Neural progenitor cell (in vitro differentiated cells): Measurements from ENCODE around the gene LAMTOR1. TPM values are rescaled to one million over a fixed set of nuclear protein-coding genes. Genes with fewer than 3 reads are reported as not detected.
A peak's percentile ranks its signal among the peaks of the same experiment; 100 is the strongest.

Experiments used
- DNase-seq: peaks from one replicate; pipeline ENCODE4 v3.0.0-alpha.2; 2016; ENCODE audit warnings: low spot score
- H2AFZ ChIP-seq: fragments of 200-600 bp; sonication (generic); replicated peaks from 2 replicates; pipeline ENCODE4 v1.6.1; 2016; ENCODE audit warnings: antibody characterized with exemption
- H3F3A ChIP-seq: fragments of 200-600 bp; sonication (generic); 2 replicates; pipeline ENCODE4 v1.6.1; 2016; ENCODE audit warnings: antibody characterized with exemption, low read depth
- H3K27ac ChIP-seq: fragments of 200-600 bp; sonication (generic); 2 replicates; pipeline ENCODE4 v1.5.1; 2016; ENCODE audit warnings: mild to moderate bottlenecking
- H3K27me3 ChIP-seq: fragments of 200-600 bp; sonication (generic); 2 replicates; pipeline ENCODE4 v1.6.1; 2016; ENCODE audit warnings: mild to moderate bottlenecking, moderate library complexity
- H3K36me3 ChIP-seq: fragments of 200-600 bp; sonication (generic); 2 replicates; pipeline ENCODE4 v1.5.1; 2016
- H3K4me1 ChIP-seq: fragments of 200-600 bp; sonication (generic); 2 replicates; pipeline ENCODE4 v1.6.1; 2016; ENCODE audit warnings: mixed run types
- H3K4me2 ChIP-seq: fragments of 200-600 bp; sonication (generic); 2 replicates; pipeline ENCODE4 v1.6.1; 2016
- H3K4me3 ChIP-seq: fragments of 200-600 bp; sonication (generic); 2 replicates; pipeline ENCODE4 v1.5.1; 2016
- H3K79me2 ChIP-seq: fragments of 200-600 bp; sonication (generic); 2 replicates; pipeline ENCODE4 v1.6.1; 2016; ENCODE audit warnings: low read depth
- H3K9ac ChIP-seq: fragments of 200-600 bp; sonication (generic); 2 replicates; pipeline ENCODE4 v1.6.1; 2016
- H3K9me3 ChIP-seq: fragments of 200-600 bp; sonication (generic); 2 replicates; pipeline ENCODE4 v1.5.1; 2016; ENCODE audit warnings: low read depth
- H4K20me1 ChIP-seq: fragments of 200-600 bp; sonication (generic); 2 replicates; pipeline ENCODE4 v1.6.1; 2016; ENCODE audit warnings: low read depth
- H3K27ac Mint-ChIP-seq: 3 replicates; pipeline ENCODE4 v1.8.0; 2021; ENCODE audit warnings: mixed read lengths
- H3K27me3 Mint-ChIP-seq: 2 replicates; pipeline ENCODE4 v1.8.0; 2022; ENCODE audit warnings: low read depth, mild to moderate bottlenecking, inconsistent platforms, moderate library complexity, mixed read lengths; ENCODE audit not compliant: insufficient read depth
- H3K36me3 Mint-ChIP-seq: 3 replicates; pipeline ENCODE4 v1.8.0; 2021; ENCODE audit warnings: mixed read lengths
- H3K4me1 Mint-ChIP-seq: 3 replicates; pipeline ENCODE4 v1.8.0; 2021; ENCODE audit warnings: mixed read lengths
- H3K4me3 Mint-ChIP-seq: 3 replicates; pipeline ENCODE4 v1.8.0; 2021; ENCODE audit warnings: mild to moderate bottlenecking, moderate library complexity, mixed read lengths
- H3K9me3 Mint-ChIP-seq: 3 replicates; pipeline ENCODE4 v1.8.0; 2020; ENCODE audit warnings: mixed read lengths
- EZH2 ChIP-seq: fragments of 200-600 bp; sonication (generic); IDR thresholded peaks from 2 replicates; pipeline ENCODE4 v1.6.1; 2017; ENCODE audit warnings: antibody characterized with exemption, mild to moderate bottlenecking, moderate library complexity
- EZH2phosphoT487 ChIP-seq: fragments of 200-600 bp; sonication (generic); IDR thresholded peaks from 2 replicates; pipeline ENCODE4 v1.6.1; 2017; ENCODE audit warnings: antibody characterized with exemption
- total RNA-seq: library from RNA; depleted of rRNA; stranded (reverse); fragments of >200 nt; gene quantifications from 2 replicates; pipeline ENCODE4 v1.2.3, GENCODE V29; 2015; ENCODE audit warnings: low replicate concordance
- TF ChIP-seq, protein P1 (sequence below): fragments of 200-600 bp; sonication (generic); IDR thresholded peaks from 2 replicates; pipeline ENCODE4 v1.5.1; 2017; ENCODE audit warnings: antibody characterized with exemption, mild to moderate bottlenecking

The LAMTOR1 gene
- total RNA-seq, 1 donor from 2014 or later: 41.6 TPM

DNA sequence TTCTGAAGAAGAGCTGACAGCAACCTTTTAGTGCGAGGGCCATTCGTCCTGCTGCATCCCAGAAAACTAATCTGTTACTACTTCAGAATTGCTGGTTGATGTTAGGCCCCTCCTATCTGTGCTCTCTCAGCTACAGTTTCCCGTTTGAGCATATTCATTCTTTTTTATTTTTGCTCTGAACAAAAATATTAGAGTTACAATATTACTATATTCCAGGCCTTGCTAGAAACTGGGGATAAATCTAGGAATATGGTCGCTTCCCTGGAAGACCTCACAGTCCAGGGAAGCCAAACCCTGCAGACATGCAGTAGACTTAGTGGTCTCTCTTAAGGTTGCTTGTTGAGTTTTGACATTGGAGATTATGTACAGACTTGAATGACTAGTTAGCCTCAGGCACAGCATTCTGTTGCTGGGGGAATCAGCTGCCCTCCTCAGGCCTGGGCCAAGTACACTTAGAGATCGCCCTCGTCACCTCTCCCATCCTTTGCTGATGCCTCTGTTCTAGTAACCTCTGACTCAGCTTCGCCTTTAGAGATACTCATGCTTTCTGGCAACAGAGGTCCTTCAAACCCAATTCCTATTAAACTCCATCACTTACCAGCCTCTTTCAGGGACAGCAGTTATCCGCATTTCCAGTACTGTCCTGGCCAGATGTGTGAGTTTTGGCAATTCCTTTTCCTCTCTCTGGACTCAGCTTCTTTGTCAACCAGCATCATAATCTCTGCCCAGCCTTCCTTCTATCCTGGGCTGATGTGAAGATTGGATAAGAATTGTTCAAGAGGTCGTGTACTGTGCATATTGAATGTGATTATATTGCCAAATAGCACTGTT lies 10.1 kb upstream of the LAMTOR1 start:
- DNase-seq: no peak
- Histone ChIP-seq H3K79me2 (no peaks in the 10 kb centered on the region), H2AFZ (peak overlapping the region; percentile 23)

DNA sequence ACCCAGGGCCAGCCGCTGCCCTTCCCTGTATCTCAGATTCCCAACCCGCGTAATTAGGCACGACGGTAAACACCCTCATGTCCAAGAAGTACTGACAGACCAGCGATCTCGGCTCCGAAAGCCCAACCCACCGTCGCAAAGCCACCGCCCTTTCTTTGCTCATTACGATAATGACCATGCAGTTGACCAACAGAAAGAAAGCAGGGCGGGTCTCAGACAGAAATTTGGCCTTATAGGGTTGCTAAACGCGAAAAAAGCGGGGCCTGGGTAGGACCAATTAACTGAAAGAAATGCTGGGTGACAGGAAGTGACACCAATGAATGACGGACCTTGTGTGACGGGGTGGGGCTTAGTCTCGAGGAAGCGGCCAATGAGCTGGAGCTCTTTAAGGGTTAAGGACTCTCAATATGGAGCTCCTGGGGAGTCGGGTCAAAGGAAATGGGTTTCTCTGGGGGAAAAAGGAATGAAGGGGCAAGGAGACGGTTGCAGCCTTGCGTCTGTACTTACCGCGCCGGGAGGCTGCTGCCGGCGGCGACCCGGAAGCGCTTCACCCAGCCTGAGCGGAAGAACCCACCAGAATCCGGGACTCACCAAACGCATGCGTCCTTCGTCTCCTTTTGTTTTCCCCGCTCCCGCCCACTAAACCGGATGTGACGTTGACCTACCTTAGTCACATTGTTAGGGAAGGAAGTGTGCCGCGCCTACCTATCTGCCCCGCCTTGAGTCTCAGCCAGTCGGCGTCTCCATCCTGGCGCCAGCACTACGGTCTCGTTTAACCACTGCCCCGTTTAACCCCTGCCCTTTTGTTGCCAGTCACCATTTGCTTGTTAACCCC lies 9.3 kb upstream of the LAMTOR1 start, which contains the start of gene ANAPC15:
ANAPC15 (minus strand) TSS at position 553 of the 835 bp plus-strand sequence. CDS start 1,419 bp downstream, outside the sequence.
- peaks cover 21% of the 10 kb centered on the region for H3F3A ChIP-seq
- peak within 1 kb of the TSS; percentile 91 for H2AFZ ChIP-seq
- peak within 1 kb of the TSS; percentile 69 for H3K4me3 ChIP-seq
- Mint-ChIP-seq H3K27me3 (peaks cover 8% of the 10 kb centered on the region), H3K36me3 (peaks cover 3% of the 10 kb centered on the region), H3K27ac (peak within 1 kb of the TSS; percentile 100), H3K4me1 (peaks cover 20% of the 10 kb centered on the region), H3K4me3 (peak within 1 kb of the TSS; percentile 96), H3K9me3 (no peaks in the 10 kb centered on the region)
- H3K27me3 ChIP-seq: peaks cover 36% of the 10 kb centered on the region
- H3K9me3 ChIP-seq: no peaks in the 10 kb centered on the region
- TF ChIP-seq, protein P1, sequence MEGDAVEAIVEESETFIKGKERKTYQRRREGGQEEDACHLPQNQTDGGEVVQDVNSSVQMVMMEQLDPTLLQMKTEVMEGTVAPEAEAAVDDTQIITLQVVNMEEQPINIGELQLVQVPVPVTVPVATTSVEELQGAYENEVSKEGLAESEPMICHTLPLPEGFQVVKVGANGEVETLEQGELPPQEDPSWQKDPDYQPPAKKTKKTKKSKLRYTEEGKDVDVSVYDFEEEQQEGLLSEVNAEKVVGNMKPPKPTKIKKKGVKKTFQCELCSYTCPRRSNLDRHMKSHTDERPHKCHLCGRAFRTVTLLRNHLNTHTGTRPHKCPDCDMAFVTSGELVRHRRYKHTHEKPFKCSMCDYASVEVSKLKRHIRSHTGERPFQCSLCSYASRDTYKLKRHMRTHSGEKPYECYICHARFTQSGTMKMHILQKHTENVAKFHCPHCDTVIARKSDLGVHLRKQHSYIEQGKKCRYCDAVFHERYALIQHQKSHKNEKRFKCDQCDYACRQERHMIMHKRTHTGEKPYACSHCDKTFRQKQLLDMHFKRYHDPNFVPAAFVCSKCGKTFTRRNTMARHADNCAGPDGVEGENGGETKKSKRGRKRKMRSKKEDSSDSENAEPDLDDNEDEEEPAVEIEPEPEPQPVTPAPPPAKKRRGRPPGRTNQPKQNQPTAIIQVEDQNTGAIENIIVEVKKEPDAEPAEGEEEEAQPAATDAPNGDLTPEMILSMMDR: no peak
- peak; percentile 32 for TF ChIP-seq EZH2
- TF ChIP-seq EZH2phosphoT487: no peak
- peak within 1 kb of the TSS; percentile 58 for H3K9ac ChIP-seq
- no peaks in the 10 kb centered on the region for H3K36me3 ChIP-seq
- H4K20me1 ChIP-seq: no peaks in the 10 kb centered on the region
- DNase-seq: peak; percentile 98
- H3K4me1 ChIP-seq: peaks cover 6% of the 10 kb centered on the region
- peak within 1 kb of the TSS; percentile 81 for H3K4me2 ChIP-seq
- peak within 1 kb of the TSS; percentile 92 for H3K27ac ChIP-seq
- no peaks in the 10 kb centered on the region for H3K79me2 ChIP-seq

More for the DNA sequence above, 10.1 kb upstream of the LAMTOR1 start:
- TF ChIP-seq EZH2phosphoT487 (peak; percentile 23), EZH2 (no peak)
- TF ChIP-seq, protein P1: no peak
- Mint-ChIP-seq H3K36me3 (peaks cover 3% of the 10 kb centered on the region), H3K9me3 (no peaks in the 10 kb centered on the region), H3K27me3 (peaks cover 5% of the 10 kb centered on the region), H3K4me1 (peaks cover 20% of the 10 kb centered on the region), H3K4me3 (peak overlapping the region; percentile 96), H3K27ac (peak overlapping the region; percentile 100)
- Histone ChIP-seq H3K36me3 (no peaks in the 10 kb centered on the region), H3F3A (peaks cover 21% of the 10 kb centered on the region), H3K4me2 (peak overlapping the region; percentile 81), H3K4me3 (peak overlapping the region; percentile 69), H4K20me1 (no peaks in the 10 kb centered on the region), H3K4me1 (peaks cover 6% of the 10 kb centered on the region), H3K9me3 (no peaks in the 10 kb centered on the region), H3K27ac (peak overlapping the region; percentile 92), H3K9ac (no peak overlapping the region), H3K27me3 (peaks cover 40% of the 10 kb centered on the region)

GRCh38 chr11:72111300-72112142 lies 8.4 kb upstream of the LAMTOR1 start:
- H3K27me3 ChIP-seq: peaks cover 28% of the 10 kb centered on the region
- Mint-ChIP-seq H3K4me3 (peak overlapping the region; percentile 96), H3K36me3 (peaks cover 3% of the 10 kb centered on the region), H3K4me1 (peaks cover 20% of the 10 kb centered on the region), H3K27me3 (peaks cover 9% of the 10 kb centered on the region), H3K27ac (peak overlapping the region; percentile 100), H3K9me3 (no peaks in the 10 kb centered on the region)
- no peaks in the 10 kb centered on the region for H4K20me1 ChIP-seq
- DNase-seq: no peak
- H3K9ac ChIP-seq: peak overlapping the region; percentile 9
- H3K79me2 ChIP-seq: no peaks in the 10 kb centered on the region
- peak overlapping the region; percentile 92 for H3K27ac ChIP-seq
- peak overlapping the region; percentile 91 for H2AFZ ChIP-seq
- H3K9me3 ChIP-seq: no peaks in the 10 kb centered on the region
- no peaks in the 10 kb centered on the region for H3K36me3 ChIP-seq
- peak overlapping the region; percentile 81 for H3K4me2 ChIP-seq
- H3K4me1 ChIP-seq: peaks cover 6% of the 10 kb centered on the region
- peaks cover 21% of the 10 kb centered on the region for H3F3A ChIP-seq
- TF ChIP-seq EZH2 (no peak), EZH2phosphoT487 (no peak)
- TF ChIP-seq, protein P1: no peak
- peak overlapping the region; percentile 69 for H3K4me3 ChIP-seq
